ENCODE measurements around the gene VASH2.

The VASH2 gene

DNA sequence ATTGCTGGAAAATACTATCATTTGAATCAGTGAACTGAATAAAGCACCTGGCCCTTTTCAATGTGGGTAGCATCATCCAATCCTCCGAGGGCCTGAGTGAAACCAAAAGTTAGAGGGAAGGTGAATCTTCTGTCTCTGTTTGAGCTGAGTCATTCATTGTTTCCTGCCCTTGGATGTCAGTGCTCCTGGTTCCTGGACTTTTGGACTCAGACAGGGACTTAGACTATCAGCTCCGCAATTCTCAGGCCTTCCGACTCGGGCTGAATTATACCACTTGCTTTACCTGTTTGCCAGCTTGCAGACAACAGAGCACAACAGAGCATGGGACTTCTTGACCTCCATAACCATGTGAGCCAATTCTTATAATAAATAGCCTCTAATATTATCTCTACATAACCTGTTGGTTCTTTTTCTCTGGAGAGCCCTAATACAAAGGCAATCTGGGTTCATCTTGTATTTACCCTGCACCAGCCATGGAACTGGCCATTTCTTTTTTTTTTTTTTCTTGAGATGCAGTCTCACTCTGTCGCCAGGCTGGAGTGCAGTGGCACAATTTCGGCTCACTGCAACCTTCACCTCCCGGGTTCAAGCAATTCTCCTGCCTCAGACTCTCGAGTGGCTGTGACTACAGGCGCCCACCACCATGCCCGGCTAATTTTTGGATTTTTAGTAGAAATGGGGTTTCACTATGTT, 19.2 kb upstream of the VASH2 start:
- DNase-seq, result no peak

- DNase-seq, result no peak
These were observed 16.4 kb upstream of the VASH2 start for GRCh38 chr1:212933815-212934471.

DNA sequence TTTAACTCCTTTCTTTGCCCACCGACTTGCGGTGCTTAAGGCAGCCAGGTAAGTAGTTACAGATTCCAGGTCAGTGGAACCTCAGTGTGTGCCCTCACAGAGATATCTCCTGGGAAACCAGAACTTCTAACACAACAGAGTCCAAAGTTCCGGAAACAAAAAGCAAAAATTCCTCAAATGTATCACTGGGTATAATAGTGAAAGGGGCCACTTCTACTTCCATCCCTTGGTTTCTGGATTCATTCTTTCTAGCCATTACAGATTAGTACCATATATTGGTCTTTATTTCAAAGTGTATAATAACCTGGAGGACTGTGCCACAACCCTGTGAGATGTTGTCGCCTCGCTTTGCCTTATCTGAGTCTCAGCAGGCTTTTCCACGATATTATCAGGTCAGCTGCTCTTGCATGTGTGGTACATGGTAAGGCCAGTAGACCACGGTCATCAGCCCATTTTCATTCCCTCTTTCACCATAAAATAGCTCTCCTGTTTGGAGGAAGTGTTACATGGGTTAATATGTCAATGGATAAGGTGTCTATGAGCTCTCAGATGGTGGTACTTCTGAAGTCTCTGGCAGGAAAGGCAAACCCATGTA, 14.9 kb upstream of the VASH2 start:
- DNase-seq, result no peak

- no peak for DNase-seq
These were observed 13.3 kb upstream of the VASH2 start for GRCh38 chr1:212937034-212937433.

GRCh38 chr1:212938846-212939245, 11.5 kb upstream of the VASH2 start:
- DNase-seq, result no peak

- DNase-seq, result no peak
These were observed 8.9 kb upstream of the VASH2 start for GRCh38 chr1:212941452-212941851.

GRCh38 chr1:212942679-212943392, 7.5 kb upstream of the VASH2 start:
- no peak for DNase-seq

GRCh38 chr1:212943393-212943710, 7.0 kb upstream of the VASH2 start:
- DNase-seq, result no peak

DNA sequence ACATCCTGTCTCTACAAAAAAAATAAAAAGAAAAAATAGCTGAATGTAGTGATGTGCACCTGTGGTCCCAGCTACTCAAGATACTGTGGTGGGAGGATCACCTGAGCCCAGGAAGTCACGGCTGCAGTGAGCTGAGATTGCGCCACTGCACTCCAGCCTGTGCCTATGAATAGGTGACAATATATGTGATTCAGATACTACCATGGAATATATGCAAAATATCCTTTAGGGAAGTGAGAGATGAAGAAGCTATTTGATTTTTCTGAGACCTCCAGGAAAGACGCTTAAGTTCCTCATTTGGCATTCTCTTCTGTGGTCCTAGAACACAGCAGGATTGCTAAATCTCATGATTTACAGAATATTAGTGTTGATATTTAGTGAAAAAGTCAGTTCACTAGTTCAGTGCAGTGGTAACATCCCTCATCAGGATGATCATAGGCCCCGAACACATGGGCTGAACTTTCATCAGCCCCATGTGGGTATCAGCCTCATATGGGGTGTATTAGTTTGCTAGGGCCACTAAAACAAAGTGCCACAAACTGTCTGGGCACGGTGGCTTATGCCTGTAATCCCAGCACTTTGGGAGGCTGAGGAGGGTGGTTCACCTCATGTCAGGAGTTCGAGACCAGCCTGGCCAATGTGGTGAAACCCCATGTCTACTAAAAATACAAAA, 6.0 kb upstream of the VASH2 start:
- DNase-seq, result no peak

GRCh38 chr1:212945056-212945455, 5.3 kb upstream of the VASH2 start:
- DNase-seq, result no peak

- no peak for DNase-seq
These were observed 4.7 kb upstream of the VASH2 start for GRCh38 chr1:212945463-212946160.

- no peak for DNase-seq
These were observed 3.5 kb upstream of the VASH2 start for GRCh38 chr1:212946872-212947271.

- DNase-seq, result no peak
These were observed 570 bp upstream of the VASH2 start for GRCh38 chr1:212949771-212950170.

- DNase-seq, result no peak
These were observed 995 bp downstream of the VASH2 start for GRCh38 chr1:212951126-212951946.

DNA sequence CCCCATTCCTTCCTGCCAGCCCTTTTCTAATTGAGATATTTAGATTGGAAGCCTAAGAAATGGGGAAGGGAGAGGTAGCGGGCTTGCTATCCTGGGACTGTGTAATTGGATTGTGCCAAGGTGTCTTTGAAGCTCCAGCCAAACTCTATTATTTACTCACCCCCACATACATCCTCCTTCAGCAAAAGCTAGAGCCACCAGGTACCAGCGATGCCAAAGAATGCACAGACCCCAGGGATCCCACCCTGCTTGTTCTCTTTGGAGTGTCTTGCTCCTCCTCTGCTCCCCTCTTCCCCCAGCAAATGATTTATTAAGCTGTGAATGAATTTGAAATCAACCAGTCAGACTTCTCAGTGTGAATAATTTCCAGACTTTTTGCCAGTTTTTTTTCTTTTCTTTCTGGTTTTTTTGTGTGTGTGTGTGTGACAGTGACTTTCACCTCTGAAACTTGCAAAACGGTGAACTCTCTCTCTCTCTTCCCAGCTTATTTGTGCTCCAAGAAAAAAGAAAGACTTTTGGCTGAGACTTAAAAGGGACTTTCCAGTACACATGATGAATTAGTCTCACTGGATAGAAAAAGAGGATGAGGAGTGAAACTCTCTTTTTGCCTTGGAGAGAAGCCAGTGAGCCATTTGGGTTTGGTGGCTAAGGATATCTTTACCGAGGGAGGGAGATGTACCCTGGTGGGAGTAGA, 1.8 kb downstream of the VASH2 start:
- no peak for DNase-seq

DNA sequence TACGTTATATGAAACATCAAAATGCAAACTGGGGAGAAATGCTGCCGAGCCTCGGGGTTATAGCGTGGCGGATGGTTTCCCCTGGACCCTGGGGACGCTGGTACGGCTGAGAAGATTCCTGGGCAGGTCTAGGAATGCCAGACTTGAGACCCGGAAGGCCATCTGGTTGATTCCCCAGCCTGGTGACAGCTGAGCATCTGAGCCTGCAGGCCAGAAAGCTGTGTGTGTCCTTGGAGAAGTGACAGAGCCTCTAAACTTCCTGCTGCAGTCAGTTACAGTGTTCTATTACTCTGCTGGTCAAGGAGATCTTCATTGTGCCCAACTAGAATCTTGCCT, 2.3 kb downstream of the VASH2 start:
- DNase-seq, result no peak

GRCh38 chr1:212953321-212953720, 3.0 kb downstream of the VASH2 start:
- no peak for DNase-seq

- DNase-seq, result no peak
These were observed 4.2 kb downstream of the VASH2 start for GRCh38 chr1:212954514-212954913.

- DNase-seq, result no peak
These were observed 4.8 kb downstream of the VASH2 start for GRCh38 chr1:212955098-212955497.

- no peak for DNase-seq
These were observed 5.8 kb downstream of the VASH2 start for GRCh38 chr1:212955961-212956620.

GRCh38 chr1:212957546-212957945, 7.2 kb downstream of the VASH2 start:
- no peak for DNase-seq

Measured in NCI-H187 treated with DMSO at 0.1 percent for 48 hours (cell line).